ENCODE data around the gene TBC1D4. TPM values are rescaled to one million over a fixed set of nuclear protein-coding genes. Genes with fewer than 3 reads are reported as not detected.

TBC1D4 gene
- total RNA-seq, 1 donor from 2014 or later: 25.6 TPM

DNA sequence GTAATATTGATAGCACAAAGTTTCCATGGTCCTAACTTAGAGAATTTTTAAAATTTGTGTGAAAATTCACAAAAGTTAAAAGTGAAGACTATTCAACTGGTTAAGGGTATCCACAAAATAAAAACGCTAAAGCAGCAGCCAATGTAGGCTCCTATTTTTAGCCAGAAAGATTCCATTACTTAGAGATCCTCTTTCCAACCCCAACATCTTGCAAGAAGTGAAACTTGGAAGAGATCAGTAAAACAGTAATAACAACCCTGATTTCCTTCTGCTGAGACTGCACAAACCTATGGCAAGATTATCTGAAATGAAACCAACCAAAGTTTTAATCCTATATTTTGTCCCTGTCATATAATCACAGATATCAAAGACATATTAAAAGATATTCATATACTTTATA lies 8.5 kb downstream of the TBC1D4 start:
- Mint-ChIP-seq H3K36me3 (ENCODE audit: low read depth, unreplicated experiment) (peaks cover 3% of the 10 kb centered on the region), H3K27me3 (ENCODE audit: low read depth, unreplicated experiment) (no peaks in the 10 kb centered on the region), H3K9me3 (ENCODE audit: unreplicated experiment) (no peaks in the 10 kb centered on the region), H3K4me3 (ENCODE audit: unreplicated experiment) (no peak overlapping the region), H3K4me1 (ENCODE audit: low read depth, unreplicated experiment) (peaks cover 11% of the 10 kb centered on the region), H3K27ac (ENCODE audit: unreplicated experiment) (no peak overlapping the region)
- FAIRE-seq (no peak), DNase-seq (ENCODE audit: low read depth) (no peak)
- H3K4me3 ChIP-seq (ENCODE audit: insufficient read depth, low read depth, low read length): no peak overlapping the region
- TF ChIP-seq EZH2 (IDR thresholded peaks at IDR 0.05; ENCODE audit: insufficient read depth, low read length): no peak
- TF ChIP-seq CTCF (IDR thresholded peaks at IDR 0.05; ENCODE audit: insufficient read depth, low read depth, low read length): no peak
- no peak overlapping the region for H2AFZ ChIP-seq (ENCODE audit: low read depth, low read length)
- no peak overlapping the region for H3K27ac ChIP-seq (ENCODE audit: low read depth, low read length)
- no peaks in the 10 kb centered on the region for H3K36me3 ChIP-seq (ENCODE audit: insufficient read depth, low read length)
- H4K20me1 ChIP-seq (ENCODE audit: insufficient read depth, low read length): peaks cover 22% of the 10 kb centered on the region
- no peaks in the 10 kb centered on the region for H3K27me3 ChIP-seq (ENCODE audit: insufficient read depth, low read length)
- no peak overlapping the region for H3K9ac ChIP-seq (ENCODE audit: low read length)
- H3K9me3 ChIP-seq (ENCODE audit: insufficient read depth, low read depth, low read length): no peaks in the 10 kb centered on the region
- H3K79me2 ChIP-seq (ENCODE audit: insufficient read depth, low read length): peaks cover 45% of the 10 kb centered on the region
- no peaks in the 10 kb centered on the region for H3K4me1 ChIP-seq (ENCODE audit: insufficient read depth, low read length)
- H3K4me2 ChIP-seq (ENCODE audit: low read length): no peak overlapping the region

GRCh38 chr13:75470676-75471075 lies 11.3 kb downstream of the TBC1D4 start:
- Histone ChIP-seq H3K36me3 (ENCODE audit: insufficient read depth, low read length) (no peaks in the 10 kb centered on the region), H3K4me2 (ENCODE audit: low read length) (no peak overlapping the region), H4K20me1 (ENCODE audit: insufficient read depth, low read length) (peaks cover 11% of the 10 kb centered on the region), H3K27ac (ENCODE audit: low read depth, low read length) (no peak overlapping the region), H3K4me3 (ENCODE audit: insufficient read depth, low read depth, low read length) (no peak overlapping the region), H2AFZ (ENCODE audit: low read depth, low read length) (no peak overlapping the region), H3K4me1 (ENCODE audit: insufficient read depth, low read length) (no peaks in the 10 kb centered on the region), H3K9me3 (ENCODE audit: insufficient read depth, low read depth, low read length) (no peaks in the 10 kb centered on the region), H3K27me3 (ENCODE audit: insufficient read depth, low read length) (no peaks in the 10 kb centered on the region), H3K79me2 (ENCODE audit: insufficient read depth, low read length) (peaks cover 35% of the 10 kb centered on the region), H3K9ac (ENCODE audit: low read length) (no peak overlapping the region)
- TF ChIP-seq EZH2 (IDR thresholded peaks at IDR 0.05; ENCODE audit: insufficient read depth, low read length) (no peak), CTCF (IDR thresholded peaks at IDR 0.05; ENCODE audit: insufficient read depth, low read depth, low read length) (no peak)
- Mint-ChIP-seq H3K27ac (ENCODE audit: unreplicated experiment) (no peak overlapping the region), H3K4me1 (ENCODE audit: low read depth, unreplicated experiment) (peaks cover 3% of the 10 kb centered on the region), H3K9me3 (ENCODE audit: unreplicated experiment) (peaks cover 2% of the 10 kb centered on the region), H3K36me3 (ENCODE audit: low read depth, unreplicated experiment) (peaks cover 6% of the 10 kb centered on the region), H3K27me3 (ENCODE audit: low read depth, unreplicated experiment) (no peaks in the 10 kb centered on the region), H3K4me3 (ENCODE audit: unreplicated experiment) (no peak overlapping the region)
- no peak for DNase-seq (ENCODE audit: low read depth)
- no peak for FAIRE-seq

DNA sequence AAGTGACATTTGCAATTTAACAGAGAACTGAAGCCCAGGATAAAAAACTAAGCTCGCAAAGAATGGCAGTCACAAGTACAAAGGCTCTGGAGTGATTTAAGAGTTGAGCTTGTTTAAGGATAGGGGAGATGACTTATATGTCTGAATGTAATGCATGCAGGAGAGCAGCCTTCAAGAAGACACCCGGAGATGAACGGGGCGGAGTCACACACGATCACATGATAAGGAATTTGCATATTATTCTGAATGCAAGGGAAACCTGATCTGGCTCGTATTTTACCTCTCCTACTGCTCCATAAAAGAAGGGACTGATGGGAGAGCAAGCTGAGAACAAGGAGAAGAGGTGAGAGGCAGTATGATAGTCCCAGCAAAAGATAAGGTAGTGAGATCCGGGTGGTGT lies 12.9 kb downstream of the TBC1D4 start:
- H3K27ac Mint-ChIP-seq (ENCODE audit: unreplicated experiment): no peak overlapping the region
- TF ChIP-seq EZH2 (IDR thresholded peaks at IDR 0.05; ENCODE audit: insufficient read depth, low read length) (no peak), CTCF (IDR thresholded peaks at IDR 0.05; ENCODE audit: insufficient read depth, low read depth, low read length) (no peak)
- peaks cover 39% of the 10 kb centered on the region for H3K79me2 ChIP-seq (ENCODE audit: insufficient read depth, low read length)

More for the DNA sequence above, 12.9 kb downstream of the TBC1D4 start:
- Mint-ChIP-seq H3K27me3 (ENCODE audit: low read depth, unreplicated experiment) (no peaks in the 10 kb centered on the region), H3K4me1 (ENCODE audit: low read depth, unreplicated experiment) (peaks cover 3% of the 10 kb centered on the region), H3K36me3 (ENCODE audit: low read depth, unreplicated experiment) (peaks cover 15% of the 10 kb centered on the region), H3K4me3 (ENCODE audit: unreplicated experiment) (no peak overlapping the region), H3K9me3 (ENCODE audit: unreplicated experiment) (peaks cover 7% of the 10 kb centered on the region)
- DNase-seq (ENCODE audit: low read depth): no peak
- Histone ChIP-seq H3K9ac (ENCODE audit: low read length) (no peak overlapping the region), H3K4me3 (ENCODE audit: insufficient read depth, low read depth, low read length) (no peak overlapping the region), H3K9me3 (ENCODE audit: insufficient read depth, low read depth, low read length) (peaks cover 4% of the 10 kb centered on the region), H3K27ac (ENCODE audit: low read depth, low read length) (no peak overlapping the region), H4K20me1 (ENCODE audit: insufficient read depth, low read length) (peaks cover 12% of the 10 kb centered on the region), H3K36me3 (ENCODE audit: insufficient read depth, low read length) (no peaks in the 10 kb centered on the region), H3K4me1 (ENCODE audit: insufficient read depth, low read length) (no peaks in the 10 kb centered on the region), H2AFZ (ENCODE audit: low read depth, low read length) (no peak overlapping the region), H3K27me3 (ENCODE audit: insufficient read depth, low read length) (no peaks in the 10 kb centered on the region), H3K4me2 (ENCODE audit: low read length) (no peak overlapping the region)
- FAIRE-seq: no peak

Measured in astrocyte (in vitro differentiated cells and primary cell).